ENCODE measurements around the gene MME.

- no peak for TF ChIP-seq GTF2F1 (IDR thresholded peaks at IDR 0.05; ENCODE audit: borderline replicate concordance, low read depth, low read length)
- no peak for TF ChIP-seq EZH2 (IDR thresholded peaks at IDR 0.05; ENCODE audit: low read depth, low read length, severe bottlenecking)
- no peak for TF ChIP-seq TAF1 (IDR thresholded peaks at IDR 0.05; ENCODE audit: low read depth, low read length)
- TF ChIP-seq SAP30 (IDR thresholded peaks at IDR 0.05; ENCODE audit: insufficient read depth, insufficient replicate concordance, low read length) = no peak
- TF ChIP-seq ATF3 (IDR thresholded peaks at IDR 0.05; ENCODE audit: insufficient read depth, low read depth, low read length) = no peak
- TF ChIP-seq POLR2A (IDR thresholded peaks at IDR 0.05; ENCODE audit: control extremely low read depth in 1 of 2, low read depth in 2 of 2, low read length in 2 of 2) = no peak
- TF ChIP-seq ZNF274 (IDR thresholded peaks at IDR 0.05; ENCODE audit: borderline replicate concordance, extremely low read depth, low read length) = no peak
- no peak for TF ChIP-seq CBX8 (IDR thresholded peaks at IDR 0.05; ENCODE audit: borderline replicate concordance, low read depth, low read length)
Observed at GRCh38 chr3:155225417-155225816, 145.3 kb downstream of the MME start.

Measured in H1 (cell line).